Tibial nerve (tissue), 4 donors: ENCODE measurements around the gene FAM174C. TPM values are rescaled to one million over a fixed set of nuclear protein-coding genes. Genes with fewer than 3 reads are reported as not detected.

Experiments used
- DNase-seq, 2 donors: peaks; one replicate each; pipeline ENCODE4 v3.0.0-alpha.2; 2019; ENCODE audit warnings: low spot score in 2 of 2
- H3K27ac ChIP-seq, 4 donors: fragments of 200-600 bp; sonication (generic) in 3 of 4; one replicate each; pipeline ENCODE4 v1.5.1; 2017 to 2019; ENCODE audit warnings: mild to moderate bottlenecking in 1 of 4
- H3K27me3 ChIP-seq, 2 donors: fragments of 200-600 bp; sonication (generic) in 1 of 2; one replicate each; pipeline versions ENCODE4 v1.5.1 to v1.6.0; 2017 to 2019
- H3K36me3 ChIP-seq, 3 donors: fragments of 200-600 bp; sonication (generic); one replicate each; pipeline ENCODE4 v1.5.1; 2018 to 2019
- H3K4me1 ChIP-seq, 4 donors: fragments of 200-600 bp; sonication (generic) in 3 of 4; one replicate each; pipeline ENCODE4 v1.5.1; 2017 to 2019
- H3K4me3 ChIP-seq, 4 donors: fragments of 200-600 bp; sonication (generic) in 3 of 4; one replicate each; pipeline ENCODE4 v1.5.1; 2017 to 2019; ENCODE audit warnings: mild to moderate bottlenecking in 1 of 4, moderate library complexity in 1 of 4
- H3K9me3 ChIP-seq, 4 donors: fragments of 200-600 bp; sonication (generic) in 3 of 4; one replicate each; pipeline ENCODE4 v1.5.1; 2017 to 2019
- CTCF ChIP-seq, 5 experiments: fragments of 200-600 bp in 3 of 5; fragments of 450-650 bp in 2 of 5; sonication (generic) in 3 of 5; IDR thresholded peaks; one replicate each; pipeline ENCODE4 v1.5.1; 2016 to 2019; ENCODE audit warnings: antibody characterized with exemption in 5 of 5, mild to moderate bottlenecking in 3 of 5, moderate library complexity in 2 of 5
- EP300 ChIP-seq, 2 donors: sonication (generic); formaldehyde crosslinking; IDR thresholded peaks; one replicate each; pipeline ENCODE4 v1.6.1; 2017; ENCODE audit warnings: antibody characterized with exemption in 2 of 2, mild to moderate bottlenecking in 1 of 2
- POLR2A ChIP-seq, 2 donors: fragments of 450-650 bp; IDR thresholded peaks; one replicate each; pipeline ENCODE4 v1.6.1; 2017; ENCODE audit warnings: antibody characterized with exemption in 2 of 2, mild to moderate bottlenecking in 2 of 2, moderate library complexity in 2 of 2
- WGBS, 2 donors: methylation state at CpG; one replicate each; pipeline ENCODE4 v1.1.5; 2018; 5-methylcytosine and 5-hydroxymethylcytosine counted together
- total RNA-seq, 4 donors: library from RNA; depleted of rRNA; stranded (reverse); fragments of >200 nt; gene quantifications; one replicate each; pipeline ENCODE4 v1.1.0, GENCODE V29; 2016

The FAM174C gene
- total RNA-seq, 4 donors from 2014 or later = 25.5 to 80.7 (median 52.0) TPM

DNA sequence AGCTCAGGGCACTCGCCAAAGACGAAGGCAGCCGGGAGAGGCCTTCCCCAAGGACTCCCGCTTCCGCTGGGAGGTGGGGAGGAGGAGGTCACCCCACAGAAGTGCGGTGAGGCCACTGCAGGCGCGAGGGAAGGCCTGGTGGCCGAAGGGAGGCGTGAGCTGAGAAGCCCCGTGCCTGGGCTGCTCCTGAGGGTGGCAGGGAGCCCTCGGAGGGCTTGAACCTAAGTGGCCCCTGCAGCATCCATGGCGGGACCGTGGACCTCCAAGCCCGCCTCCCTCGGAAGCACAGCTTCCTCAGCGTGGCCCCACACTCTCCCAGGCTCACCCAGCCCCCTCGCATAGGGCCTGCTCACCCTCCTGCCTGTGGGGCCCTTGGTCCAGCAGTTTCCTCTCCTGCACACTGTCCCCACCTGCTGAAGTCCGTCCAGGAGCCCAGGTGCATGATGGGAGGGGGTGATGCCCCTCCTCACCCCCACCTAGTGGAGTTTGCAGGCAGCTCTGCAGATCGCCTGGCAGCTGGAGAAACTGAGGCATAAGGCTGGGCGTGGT lies 36.3 kb downstream of the FAM174C start:
- Histone ChIP-seq H3K4me3 (no peak overlapping the region), H3K27me3 (peaks cover 0 to 68% of the 10 kb centered on the region in 2 donors), H3K36me3 (no peaks in the 10 kb centered on the region), H3K4me1 (peaks cover 0 to 11% (median 4%) of the 10 kb centered on the region in 4 donors), H3K27ac (no peak overlapping the region), H3K9me3 (no peaks in the 10 kb centered on the region)
- TF ChIP-seq CTCF (IDR thresholded peaks at IDR 0.05) = no peak
- no peak for TF ChIP-seq POLR2A (IDR thresholded peaks at IDR 0.05)
- no peak for TF ChIP-seq EP300 (IDR thresholded peaks at IDR 0.05)
- WGBS, 2 donors = 52 to 64% methylated on average over 17 to 21 of the region's 21 CpGs
- no peak for DNase-seq

GRCh38 chr19:1312767-1313694 lies 37.7 kb downstream of the FAM174C start:
- DNase-seq = no peak
- no peaks in the 10 kb centered on the region for H3K9me3 ChIP-seq
- TF ChIP-seq POLR2A (IDR thresholded peaks at IDR 0.05) (no peak), EP300 (IDR thresholded peaks at IDR 0.05) (no peak), CTCF (IDR thresholded peaks at IDR 0.05) (no peak)
- no peaks in the 10 kb centered on the region for H3K36me3 ChIP-seq
- H3K4me1 ChIP-seq = peaks cover 0 to 11% (median 4%) of the 10 kb centered on the region in 4 donors
- no peak overlapping the region for H3K4me3 ChIP-seq
- H3K27me3 ChIP-seq = peaks cover 0 to 82% of the 10 kb centered on the region in 2 donors
- no peak overlapping the region for H3K27ac ChIP-seq
- 59 to 77% methylated on average over 40 to 48 of the region's 61 CpGs for WGBS, 2 donors

- TF ChIP-seq EP300 (IDR thresholded peaks at IDR 0.05) = no peak
- TF ChIP-seq CTCF (IDR thresholded peaks at IDR 0.05) = no peak
- no peak for TF ChIP-seq POLR2A (IDR thresholded peaks at IDR 0.05)
- Histone ChIP-seq H3K4me3 (no peak overlapping the region), H3K27me3 (peaks cover 0 to 85% of the 10 kb centered on the region in 2 donors), H3K9me3 (no peaks in the 10 kb centered on the region), H3K27ac (no peak overlapping the region), H3K4me1 (peaks cover 0 to 17% (median 4%) of the 10 kb centered on the region in 4 donors), H3K36me3 (no peaks in the 10 kb centered on the region)
- WGBS, 2 donors = 65 to 71% methylated on average over 30 to 32 of the region's 32 CpGs
- DNase-seq = no peak
Measured at GRCh38 chr19:1313695-1314613, 38.6 kb downstream of the FAM174C start.

DNA sequence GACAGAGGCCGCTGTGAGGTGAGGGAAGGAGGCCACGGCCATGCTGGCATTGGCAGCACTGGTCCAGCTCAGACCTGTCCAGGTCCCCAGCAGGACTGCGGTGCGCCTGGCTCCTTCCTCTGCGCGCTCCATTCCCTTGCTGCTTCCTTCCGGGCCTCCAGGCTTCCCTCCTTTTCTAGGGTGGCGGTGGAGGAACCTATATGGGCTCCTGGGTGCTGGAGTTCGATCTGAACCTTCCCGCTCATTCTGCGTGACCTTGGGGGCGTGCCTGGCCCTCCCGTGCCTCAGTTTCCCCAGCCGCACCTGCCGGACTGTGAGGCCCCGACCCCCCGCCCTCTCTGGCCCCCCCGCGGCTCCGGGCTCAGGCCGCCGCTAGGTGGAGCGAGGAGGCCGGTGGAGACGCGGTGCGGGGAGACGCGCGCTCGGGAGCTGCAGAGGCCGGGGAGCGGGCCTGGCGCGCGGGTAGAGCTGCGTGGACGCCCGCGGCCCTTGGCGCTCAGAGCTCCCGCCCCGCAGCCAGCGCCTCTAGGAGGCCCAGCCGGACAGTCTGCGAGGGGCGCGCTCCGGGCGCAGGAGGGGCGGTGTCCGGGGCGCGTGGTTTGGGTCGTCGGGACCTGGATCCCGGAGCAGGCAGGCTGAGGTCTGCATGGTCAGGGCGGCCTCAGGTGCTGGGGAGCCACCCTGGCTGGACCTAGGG lies 40.3 kb downstream of the FAM174C start:
- no peak overlapping the region for H3K27ac ChIP-seq
- H3K9me3 ChIP-seq = no peaks in the 10 kb centered on the region
- 11 to 16% methylated on average over 31 to 56 of the region's 58 CpGs for WGBS, 2 donors
- peak; percentile 43 to 75 (median 51) for TF ChIP-seq CTCF (IDR thresholded peaks at IDR 0.05)
- TF ChIP-seq EP300 (IDR thresholded peaks at IDR 0.05) = no peak
- no peak for TF ChIP-seq POLR2A (IDR thresholded peaks at IDR 0.05)
- no peak for DNase-seq
- H3K4me1 ChIP-seq = peaks cover 0 to 23% (median 4%) of the 10 kb centered on the region in 4 donors
- H3K27me3 ChIP-seq = peaks cover 0 to 88% of the 10 kb centered on the region in 2 donors
- no peaks in the 10 kb centered on the region for H3K36me3 ChIP-seq
- H3K4me3 ChIP-seq = peak overlapping the region in 2 of 4 donors; percentile 12 to 35
